ENCODE data around the gene ESPN. TPM values are rescaled to one million over a fixed set of nuclear protein-coding genes. Genes with fewer than 3 reads are reported as not detected.

Gene ESPN
- total and polyA plus RNA-seq, 7 donors: 0.55 to 202 (median 86.5) TPM; not detected in 2

- TF ChIP-seq CTCF (IDR thresholded peaks at IDR 0.05): no peak
- TF ChIP-seq POLR2AphosphoS5 (IDR thresholded peaks at IDR 0.05): no peak
- no peak for TF ChIP-seq EP300 (IDR thresholded peaks at IDR 0.05)
- no peak for TF ChIP-seq POLR2A (IDR thresholded peaks at IDR 0.05)
- Histone ChIP-seq H3K27ac (no peak overlapping the region), H3K4me1 (peaks cover 0 to 36% (median 31%) of the 10 kb centered on the region in 4 donors), H3K36me3 (no peaks in the 10 kb centered on the region), H3K4me3 (peak overlapping the region in 2 of 4 donors; percentile 41 to 47), H3K27me3 (peaks cover 60 to 100% (median 92%) of the 10 kb centered on the region in 3 donors), H3K9me3 (no peaks in the 10 kb centered on the region)
- 3 to 8% methylated on average over 69 of the region's 69 CpGs for WGBS, 2 donors
- DNase-seq: no peak
- intact Hi-C loops (cut with DNase I): no loop called here
Measured at GRCh38 chr1:6418668-6419396, 5.7 kb upstream of the ESPN start.

DNA sequence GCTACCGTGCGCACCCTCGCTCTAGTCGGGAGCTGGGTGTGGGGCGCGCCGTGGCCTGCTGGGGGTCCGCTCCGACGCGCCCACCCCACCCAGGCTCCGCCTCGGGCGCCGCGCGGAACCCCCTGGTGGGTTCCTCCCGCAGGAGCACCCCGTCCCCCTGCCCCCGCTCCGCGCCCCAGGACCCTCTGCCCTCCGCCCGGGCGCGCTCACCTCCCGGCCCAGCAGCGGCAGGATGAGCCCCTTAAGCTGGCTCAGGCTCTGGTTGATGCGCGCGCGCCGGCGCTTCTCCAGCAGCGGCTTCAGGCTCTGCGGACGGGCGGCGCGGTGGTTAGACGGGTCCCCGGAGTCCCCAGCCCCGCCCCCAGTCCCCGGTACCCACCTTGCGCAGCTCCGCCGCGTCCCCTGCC lies 5.2 kb upstream of the ESPN start:
- intact Hi-C loops (cut with DNase I): no loop called here
- peaks cover 0 to 41% (median 36%) of the 10 kb centered on the region in 4 donors for H3K4me1 ChIP-seq
- WGBS, 2 donors: 1 to 5% methylated on average over 48 of the region's 48 CpGs

DNA sequence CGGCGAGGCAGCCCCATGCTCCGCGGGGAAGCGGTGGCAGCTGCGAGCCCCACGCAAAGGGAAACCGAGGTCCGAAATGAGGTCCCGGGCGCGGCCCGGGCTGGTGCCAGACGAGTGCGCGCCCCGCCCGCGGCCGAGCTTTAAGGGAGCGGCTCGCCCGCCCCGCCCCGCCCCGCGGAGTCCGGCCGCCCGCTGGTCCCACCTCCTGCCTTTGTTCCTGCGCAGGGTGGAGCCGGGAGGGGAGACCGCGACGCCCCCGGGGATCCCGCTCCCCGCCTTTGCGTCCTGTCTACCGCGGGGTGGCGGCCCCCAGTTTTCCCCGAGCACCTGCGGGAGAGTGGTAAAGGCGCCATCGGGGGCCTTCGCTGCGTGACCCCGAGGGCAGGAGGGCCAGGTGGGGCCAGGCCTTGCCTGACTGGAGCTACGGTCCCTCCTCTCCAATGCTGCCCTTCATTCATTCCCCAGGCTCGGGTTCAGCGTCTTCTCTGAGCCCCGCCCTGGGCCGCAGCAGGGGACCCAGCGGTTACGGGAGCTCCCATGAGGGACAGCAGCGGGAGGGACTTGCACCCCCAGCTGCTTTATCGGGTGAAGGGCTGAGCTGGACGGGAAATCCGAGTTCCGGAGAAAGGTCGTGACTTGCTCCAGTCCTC lies 4.6 kb upstream of the ESPN start, which contains the start of gene HES2:
Gene HES2 (minus strand): TSS at position 116 of the 650 bp plus-strand sequence. CDS start 99 bp downstream, at position 17.
- intact Hi-C loops (cut with DNase I): no loop called here
- DNase-seq: no peak
- Histone ChIP-seq H3K9me3 (no peaks in the 10 kb centered on the region), H3K27me3 (peaks cover 70 to 100% (median 92%) of the 10 kb centered on the region in 3 donors), H3K4me3 (peak within 1 kb of the TSS in 3 of 4 donors; percentile 26 to 47 (median 41)), H3K4me1 (peaks cover 0 to 47% (median 41%) of the 10 kb centered on the region in 4 donors), H3K27ac (no peak within 1 kb of the TSS), H3K36me3 (no peaks in the 10 kb centered on the region)
- TF ChIP-seq POLR2A (IDR thresholded peaks at IDR 0.05) (no peak), EP300 (IDR thresholded peaks at IDR 0.05) (no peak), CTCF (IDR thresholded peaks at IDR 0.05) (no peak), POLR2AphosphoS5 (IDR thresholded peaks at IDR 0.05) (no peak)
- 1% methylated on average over 62 of the region's 62 CpGs for WGBS, 2 donors

More for the DNA sequence above, 5.2 kb upstream of the ESPN start:
- Histone ChIP-seq H3K36me3 (no peaks in the 10 kb centered on the region), H3K9me3 (no peaks in the 10 kb centered on the region), H3K27me3 (peaks cover 64 to 100% (median 92%) of the 10 kb centered on the region in 3 donors), H3K27ac (no peak overlapping the region), H3K4me3 (peak overlapping the region in 3 of 4 donors; percentile 26 to 47 (median 41))
- no peak for DNase-seq
- TF ChIP-seq POLR2A (IDR thresholded peaks at IDR 0.05): no peak
- TF ChIP-seq CTCF (IDR thresholded peaks at IDR 0.05): no peak
- no peak for TF ChIP-seq POLR2AphosphoS5 (IDR thresholded peaks at IDR 0.05)
- no peak for TF ChIP-seq EP300 (IDR thresholded peaks at IDR 0.05)

DNA sequence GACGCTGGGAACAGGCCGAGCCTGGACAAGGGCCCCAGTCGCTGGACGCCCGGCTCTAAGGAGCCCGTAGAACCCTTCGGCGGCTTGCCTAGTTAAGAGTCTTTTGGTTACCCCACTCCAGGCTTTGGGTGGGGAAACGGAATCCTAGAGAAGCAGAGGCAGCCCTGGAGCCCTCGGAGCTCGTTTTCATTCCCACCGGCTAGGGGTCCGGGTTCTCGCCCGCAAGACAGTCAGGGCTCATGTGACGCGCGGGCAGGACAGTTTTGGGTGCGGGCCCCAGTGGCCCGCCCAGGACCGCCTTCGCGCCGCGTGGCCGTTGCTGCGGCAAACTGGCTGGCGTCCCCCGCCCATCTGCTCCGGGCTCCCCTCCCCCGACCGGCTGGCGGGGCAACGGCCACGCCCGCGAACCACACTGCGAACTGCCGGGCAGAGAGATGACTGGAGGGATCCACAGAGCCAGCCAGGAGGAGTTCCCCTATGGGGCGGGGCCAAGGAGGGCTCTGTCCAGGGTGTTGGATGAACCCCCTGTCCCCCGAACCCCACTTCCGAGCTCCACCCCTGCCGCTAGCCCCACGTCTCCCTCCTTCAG lies 4.0 kb upstream of the ESPN start:
- no peak for DNase-seq
- no peaks in the 10 kb centered on the region for H3K36me3 ChIP-seq
- TF ChIP-seq EP300 (IDR thresholded peaks at IDR 0.05) (no peak), POLR2A (IDR thresholded peaks at IDR 0.05) (no peak), POLR2AphosphoS5 (IDR thresholded peaks at IDR 0.05) (no peak), CTCF (IDR thresholded peaks at IDR 0.05) (no peak)
- peaks cover 72 to 100% (median 94%) of the 10 kb centered on the region in 3 donors for H3K27me3 ChIP-seq
- H3K4me3 ChIP-seq: peak overlapping the region in 1 of 4 donors; percentile 26
- H3K4me1 ChIP-seq: peaks cover 0 to 52% (median 44%) of the 10 kb centered on the region in 4 donors
- no peaks in the 10 kb centered on the region for H3K9me3 ChIP-seq
- no peak overlapping the region for H3K27ac ChIP-seq
- intact Hi-C loops (cut with DNase I): no loop called here
- 3 to 7% methylated on average over 44 of the region's 44 CpGs for WGBS, 2 donors

All from sigmoid colon (tissue), 7 donors.